ENCODE results near the gene CHRFAM7A. TPM values are rescaled to one million over a fixed set of nuclear protein-coding genes. Genes with fewer than 3 reads are reported as not detected.
"Not testable (repeated sequence)": the region's sequence is repeated elsewhere in the genome, so short reads cannot be mapped to it uniquely, and the experiment has no call there.

The CHRFAM7A gene
- polyA plus RNA-seq, 1 donor (not counting 4 experiments of a cell fraction or from before 2014, with no cell fraction given): 0.20 TPM

GRCh38 chr15:30414160-30414559 is 20.8 kb upstream of the CHRFAM7A start, which contains the start of gene GOLGA8R:
TSS of gene GOLGA8R (minus strand) at chr15:30414260. CDS start at chr15:30414162, 98 bp downstream.
- H3K9me3 ChIP-seq (ENCODE audit: control insufficient read depth, low read depth, low read length); FAIRE-seq; H3K9me1 ChIP-seq (ENCODE audit: control insufficient read depth, extremely low read depth, insufficient read depth, low read length); H2AFZ ChIP-seq (ENCODE audit: control insufficient read depth, low read length); H4K20me1 ChIP-seq (ENCODE audit: control insufficient read depth, extremely low read depth, insufficient read depth, low read length); H3K4me3 ChIP-seq (ENCODE audit: control insufficient read depth in 2 of 3, extremely low read depth in 1 of 3, insufficient read depth in 2 of 3, low read depth in 1 of 3, low read length in 3 of 3); DNase-seq (ENCODE audit: low read depth, low spot score); dilution Hi-C loops (cut with MboI; ENCODE audit: extremely low pct_ligation_motif_present, low sequenced_read_pairs); H3K4me2 ChIP-seq (ENCODE audit: control insufficient read depth, extremely low read depth, insufficient read depth, low read depth, low read length); H3K9ac ChIP-seq (ENCODE audit: control insufficient read depth, extremely low read depth, insufficient read depth, low read length); H3K36me3 ChIP-seq (ENCODE audit: control insufficient read depth in 2 of 2, extremely low read depth in 1 of 2, insufficient read depth in 2 of 2, low read length in 2 of 2); H3K4me1 ChIP-seq (ENCODE audit: control insufficient read depth, extremely low read depth, insufficient read depth, low read length); H3K27ac ChIP-seq (ENCODE audit: control insufficient read depth, insufficient read depth, low read length); H3K79me2 ChIP-seq (ENCODE audit: control insufficient read depth, insufficient read depth, low read length); H3K27me3 ChIP-seq (ENCODE audit: control insufficient read depth, extremely low read depth, insufficient read depth, low read length): not testable (repeated sequence)

GRCh38 chr15:30407636-30408035 is 14.3 kb upstream of the CHRFAM7A start:
- H4K20me1 ChIP-seq (ENCODE audit: control insufficient read depth, extremely low read depth, insufficient read depth, low read length); H3K4me3 ChIP-seq (ENCODE audit: control insufficient read depth in 2 of 3, extremely low read depth in 1 of 3, insufficient read depth in 2 of 3, low read depth in 1 of 3, low read length in 3 of 3); FAIRE-seq; H3K4me1 ChIP-seq (ENCODE audit: control insufficient read depth, extremely low read depth, insufficient read depth, low read length); H3K9ac ChIP-seq (ENCODE audit: control insufficient read depth, extremely low read depth, insufficient read depth, low read length); H3K9me3 ChIP-seq (ENCODE audit: control insufficient read depth, low read depth, low read length); H3K36me3 ChIP-seq (ENCODE audit: control insufficient read depth in 2 of 2, extremely low read depth in 1 of 2, insufficient read depth in 2 of 2, low read length in 2 of 2); dilution Hi-C loops (cut with MboI; ENCODE audit: extremely low pct_ligation_motif_present, low sequenced_read_pairs); H3K9me1 ChIP-seq (ENCODE audit: control insufficient read depth, extremely low read depth, insufficient read depth, low read length); H3K27ac ChIP-seq (ENCODE audit: control insufficient read depth, insufficient read depth, low read length); H2AFZ ChIP-seq (ENCODE audit: control insufficient read depth, low read length); H3K4me2 ChIP-seq (ENCODE audit: control insufficient read depth, extremely low read depth, insufficient read depth, low read depth, low read length); H3K79me2 ChIP-seq (ENCODE audit: control insufficient read depth, insufficient read depth, low read length); DNase-seq (ENCODE audit: low read depth, low spot score); H3K27me3 ChIP-seq (ENCODE audit: control insufficient read depth, extremely low read depth, insufficient read depth, low read length): not testable (repeated sequence)

GRCh38 chr15:30398988-30399387 is 5.6 kb upstream of the CHRFAM7A start:
- H3K4me3 ChIP-seq (ENCODE audit: control insufficient read depth in 2 of 3, extremely low read depth in 1 of 3, insufficient read depth in 2 of 3, low read depth in 1 of 3, low read length in 3 of 3); FAIRE-seq; H3K4me1 ChIP-seq (ENCODE audit: control insufficient read depth, extremely low read depth, insufficient read depth, low read length); H3K27ac ChIP-seq (ENCODE audit: control insufficient read depth, insufficient read depth, low read length); H3K9me1 ChIP-seq (ENCODE audit: control insufficient read depth, extremely low read depth, insufficient read depth, low read length); dilution Hi-C loops (cut with MboI; ENCODE audit: extremely low pct_ligation_motif_present, low sequenced_read_pairs); H4K20me1 ChIP-seq (ENCODE audit: control insufficient read depth, extremely low read depth, insufficient read depth, low read length); H3K79me2 ChIP-seq (ENCODE audit: control insufficient read depth, insufficient read depth, low read length); H3K9ac ChIP-seq (ENCODE audit: control insufficient read depth, extremely low read depth, insufficient read depth, low read length); H3K27me3 ChIP-seq (ENCODE audit: control insufficient read depth, extremely low read depth, insufficient read depth, low read length); H2AFZ ChIP-seq (ENCODE audit: control insufficient read depth, low read length); H3K36me3 ChIP-seq (ENCODE audit: control insufficient read depth in 2 of 2, extremely low read depth in 1 of 2, insufficient read depth in 2 of 2, low read length in 2 of 2); H3K9me3 ChIP-seq (ENCODE audit: control insufficient read depth, low read depth, low read length); DNase-seq (ENCODE audit: low read depth, low spot score); H3K4me2 ChIP-seq (ENCODE audit: control insufficient read depth, extremely low read depth, insufficient read depth, low read depth, low read length): not testable (repeated sequence)

- dilution Hi-C loops (cut with MboI; ENCODE audit: extremely low pct_ligation_motif_present, low sequenced_read_pairs); FAIRE-seq: not testable (repeated sequence)
These were observed 288 bp upstream of the CHRFAM7A start for GRCh38 chr15:30393664-30393991.

GRCh38 chr15:30386318-30386887 is 6.9 kb downstream of the CHRFAM7A start:
- DNase-seq (ENCODE audit: low read depth, low spot score); dilution Hi-C loops (cut with MboI; ENCODE audit: extremely low pct_ligation_motif_present, low sequenced_read_pairs); H3K9ac ChIP-seq (ENCODE audit: control insufficient read depth, extremely low read depth, insufficient read depth, low read length); H3K4me1 ChIP-seq (ENCODE audit: control insufficient read depth, extremely low read depth, insufficient read depth, low read length); H3K36me3 ChIP-seq (ENCODE audit: control insufficient read depth in 2 of 2, extremely low read depth in 1 of 2, insufficient read depth in 2 of 2, low read length in 2 of 2); H3K79me2 ChIP-seq (ENCODE audit: control insufficient read depth, insufficient read depth, low read length); H3K9me1 ChIP-seq (ENCODE audit: control insufficient read depth, extremely low read depth, insufficient read depth, low read length); H3K4me3 ChIP-seq (ENCODE audit: control insufficient read depth in 2 of 3, extremely low read depth in 1 of 3, insufficient read depth in 2 of 3, low read depth in 1 of 3, low read length in 3 of 3); H2AFZ ChIP-seq (ENCODE audit: control insufficient read depth, low read length); FAIRE-seq; H3K27me3 ChIP-seq (ENCODE audit: control insufficient read depth, extremely low read depth, insufficient read depth, low read length); H3K27ac ChIP-seq (ENCODE audit: control insufficient read depth, insufficient read depth, low read length); H3K4me2 ChIP-seq (ENCODE audit: control insufficient read depth, extremely low read depth, insufficient read depth, low read depth, low read length); H4K20me1 ChIP-seq (ENCODE audit: control insufficient read depth, extremely low read depth, insufficient read depth, low read length); H3K9me3 ChIP-seq (ENCODE audit: control insufficient read depth, low read depth, low read length): not testable (repeated sequence)

More at GRCh38 chr15:30393664-30393991, 288 bp upstream of the CHRFAM7A start:
- not testable (repeated sequence) for H3K79me2 ChIP-seq (ENCODE audit: control insufficient read depth, insufficient read depth, low read length); H3K9me1 ChIP-seq (ENCODE audit: control insufficient read depth, extremely low read depth, insufficient read depth, low read length); H4K20me1 ChIP-seq (ENCODE audit: control insufficient read depth, extremely low read depth, insufficient read depth, low read length); H2AFZ ChIP-seq (ENCODE audit: control insufficient read depth, low read length); DNase-seq (ENCODE audit: low read depth, low spot score); H3K36me3 ChIP-seq (ENCODE audit: control insufficient read depth in 2 of 2, extremely low read depth in 1 of 2, insufficient read depth in 2 of 2, low read length in 2 of 2); H3K27ac ChIP-seq (ENCODE audit: control insufficient read depth, insufficient read depth, low read length); H3K4me3 ChIP-seq (ENCODE audit: control insufficient read depth in 2 of 3, extremely low read depth in 1 of 3, insufficient read depth in 2 of 3, low read depth in 1 of 3, low read length in 3 of 3); H3K9ac ChIP-seq (ENCODE audit: control insufficient read depth, extremely low read depth, insufficient read depth, low read length); H3K27me3 ChIP-seq (ENCODE audit: control insufficient read depth, extremely low read depth, insufficient read depth, low read length); H3K9me3 ChIP-seq (ENCODE audit: control insufficient read depth, low read depth, low read length); H3K4me2 ChIP-seq (ENCODE audit: control insufficient read depth, extremely low read depth, insufficient read depth, low read depth, low read length); H3K4me1 ChIP-seq (ENCODE audit: control insufficient read depth, extremely low read depth, insufficient read depth, low read length)
